Right cardiac atrium (tissue), 5 donors: ENCODE results near the gene THADA. TPM values are rescaled to one million over a fixed set of nuclear protein-coding genes. Genes with fewer than 3 reads are reported as not detected.

Experiments
- ATAC-seq, 2 donors: fragments of 200-7000 bp; cut with Tn5 transposase; one replicate each; pipeline versions ENCODE4 v1.8.0 to v1.9.1; 2020; ENCODE audit warnings: moderate library complexity in 2 of 2, mild to moderate bottlenecking in 1 of 2
- DNase-seq, 3 donors: peaks; one replicate each; pipeline ENCODE4 v3.0.0-alpha.2; 2020
- H3K27ac ChIP-seq: one replicate; pipeline ENCODE4 v1.5.1; 2013; ENCODE audit warnings: mild to moderate bottlenecking, low read length, control low read depth, moderate library complexity
- H3K27me3 ChIP-seq: one replicate; pipeline ENCODE4 v1.6.1; 2013; ENCODE audit not compliant: control insufficient read depth, insufficient read depth
- H3K4me1 ChIP-seq: one replicate; pipeline ENCODE4 v1.6.1; 2013; ENCODE audit warnings: low read length; ENCODE audit not compliant: control insufficient read depth, insufficient read depth
- H3K4me3 ChIP-seq: one replicate; pipeline ENCODE4 v1.5.1; 2013; ENCODE audit warnings: low read length, control low read depth
- H3K9me3 ChIP-seq: one replicate; pipeline ENCODE4 v1.6.1; 2013; ENCODE audit warnings: low read length; ENCODE audit not compliant: control insufficient read depth
- WGBS: extraction: QIAGEN DNeasy Blood & Tissue Kit; methylation state at CpG from one replicate; pipeline ENCODE4 v1.1.7; 2013; 5-methylcytosine and 5-hydroxymethylcytosine counted together
- intact Hi-C, 4 donors: fragments of 100-400 bp; cut with DNase I; formaldehyde crosslinking; loops; one replicate each; pipeline versions ENCODE4 v1.11.0 to v1.14.0; 2022 to 2023
- polyA plus RNA-seq: library from polyadenylated mRNA; stranded (reverse); fragments of 200-250 nt; gene quantifications from one replicate; pipeline ENCODE4 v1.2.3, GENCODE V29; 2013
- total RNA-seq, 4 donors: library from RNA; stranded (reverse); fragmentation: NEBNext Ultra II Directional; extraction: Animal tissue kit (Norgen Biotek cat#: 25700); gene quantifications; one replicate each; pipeline ENCODE4 v1.2.1, GENCODE V29; 2021
- donor health status: healthy with polysubstance abuse.
- donor health status: DM: no; HTN: yes; CAD: no.
- donor health status: DM: no; HTN: no; CAD: no.
- donor health status: DM: no; HTN: yes; CAD: no; lungs with severe emphysema.
- donor health status: DM: yes; HTN: yes; CAD: no.

Gene THADA
- total and polyA plus RNA-seq, 5 donors: 10.6 to 20.7 (median 19.8) TPM

DNA sequence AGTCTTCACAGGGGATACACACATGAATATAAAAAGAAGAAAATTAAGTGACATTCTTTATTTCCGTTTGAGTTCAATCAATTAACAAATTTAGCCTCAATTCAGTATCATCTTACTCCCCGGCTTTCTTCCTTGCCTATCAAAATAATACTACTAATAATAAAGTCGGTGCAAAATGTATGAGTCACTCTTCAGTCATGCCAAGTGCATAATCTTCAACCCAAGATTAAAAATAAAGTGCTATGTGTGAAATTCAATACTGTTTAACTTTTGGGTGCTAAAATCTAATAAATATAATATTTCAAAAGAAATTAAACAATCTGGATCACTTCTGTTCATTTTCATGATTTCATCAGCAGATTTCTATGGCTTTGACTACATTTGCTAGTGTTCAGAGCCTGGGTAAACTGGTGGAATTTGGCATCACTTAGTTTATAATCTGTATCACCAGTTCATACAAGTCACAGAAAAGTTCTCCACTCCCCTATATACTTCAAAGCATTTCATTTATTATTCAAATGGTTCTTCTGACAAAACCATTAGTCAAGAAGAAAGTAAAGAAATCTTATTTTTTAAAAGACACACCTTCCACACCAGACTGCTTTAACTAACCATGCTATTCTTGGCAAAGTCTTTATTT lies 183.6 kb downstream of the THADA start:
- intact Hi-C loops: no loop called here

DNA sequence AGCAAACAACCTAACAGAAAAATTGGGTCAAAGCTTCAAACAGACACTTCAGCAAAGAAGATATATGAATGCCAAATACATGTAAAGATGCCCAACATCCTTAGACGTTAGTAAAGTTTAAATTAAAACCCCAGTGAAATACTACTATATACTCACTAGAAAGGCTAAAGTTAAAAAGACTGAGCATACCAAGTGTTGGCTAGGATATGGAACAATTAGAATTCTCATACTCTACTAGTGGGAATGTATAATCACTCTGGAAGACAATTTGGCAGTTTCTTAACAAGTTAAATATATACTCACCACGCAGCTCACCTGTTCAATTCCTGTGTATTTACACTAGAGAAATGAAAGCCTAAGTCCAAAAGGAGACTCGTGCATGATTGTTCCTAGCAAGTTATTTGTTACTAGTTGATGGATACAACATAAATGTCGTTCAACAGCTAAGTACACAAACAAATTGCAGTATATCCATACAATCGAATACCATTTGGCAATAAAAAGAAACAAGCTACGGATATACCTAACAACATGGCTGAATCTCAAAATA lies 185.7 kb downstream of the THADA start:
- no peaks in the 10 kb centered on the region for H3K27me3 ChIP-seq
- no peaks in the 10 kb centered on the region for H3K4me1 ChIP-seq
- ATAC-seq: no peak
- H3K4me3 ChIP-seq: no peak overlapping the region
- WGBS: 95% methylated on average over 6 of the region's 6 CpGs
- no peaks in the 10 kb centered on the region for H3K9me3 ChIP-seq
- no peak for DNase-seq
- no peak overlapping the region for H3K27ac ChIP-seq
- intact Hi-C loops: no loop called here

More for the DNA sequence above, 183.6 kb downstream of the THADA start:
- Histone ChIP-seq H3K4me3 (no peak overlapping the region), H3K27me3 (no peaks in the 10 kb centered on the region), H3K27ac (no peak overlapping the region), H3K4me1 (peaks cover 4% of the 10 kb centered on the region), H3K9me3 (no peaks in the 10 kb centered on the region)
- ATAC-seq (peak; percentile 71 to 75), DNase-seq (no peak)
- WGBS: 14% methylated on average over 3 of the region's 3 CpGs

DNA sequence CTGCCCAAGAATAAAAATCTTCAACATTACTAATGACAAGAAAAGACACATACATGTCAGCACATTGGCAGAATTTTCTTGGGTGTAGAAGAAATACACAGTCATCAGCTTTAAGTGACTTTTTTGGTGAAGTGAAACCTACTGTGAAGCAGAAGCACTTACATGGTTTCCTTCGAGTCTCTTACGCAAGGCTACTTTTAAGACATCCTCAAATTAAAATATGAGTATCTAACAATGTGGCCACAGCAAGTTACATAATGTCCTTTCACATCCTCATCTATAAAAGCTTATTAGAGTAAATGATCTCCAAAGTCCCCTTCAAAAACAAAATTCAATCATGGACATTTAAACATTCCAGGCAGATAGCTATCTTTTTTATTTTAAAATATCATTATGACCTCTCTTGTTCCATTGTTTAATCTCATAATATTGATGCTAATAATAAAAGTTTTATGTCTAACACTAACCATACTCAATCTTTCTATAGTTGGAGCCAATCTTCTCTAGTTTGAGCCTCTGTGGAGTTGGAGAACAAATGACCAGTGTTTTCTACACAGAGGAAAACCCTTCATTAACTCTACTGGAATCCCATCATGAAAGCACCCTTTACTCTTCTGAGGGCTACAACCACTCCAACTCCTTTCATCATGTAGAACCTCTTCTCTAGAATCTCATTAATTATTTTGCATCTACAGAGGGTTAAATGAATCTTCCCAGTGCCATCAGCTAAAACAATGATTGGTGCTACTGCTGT lies 187.3 kb downstream of the THADA start:
- ATAC-seq: no peak

DNA sequence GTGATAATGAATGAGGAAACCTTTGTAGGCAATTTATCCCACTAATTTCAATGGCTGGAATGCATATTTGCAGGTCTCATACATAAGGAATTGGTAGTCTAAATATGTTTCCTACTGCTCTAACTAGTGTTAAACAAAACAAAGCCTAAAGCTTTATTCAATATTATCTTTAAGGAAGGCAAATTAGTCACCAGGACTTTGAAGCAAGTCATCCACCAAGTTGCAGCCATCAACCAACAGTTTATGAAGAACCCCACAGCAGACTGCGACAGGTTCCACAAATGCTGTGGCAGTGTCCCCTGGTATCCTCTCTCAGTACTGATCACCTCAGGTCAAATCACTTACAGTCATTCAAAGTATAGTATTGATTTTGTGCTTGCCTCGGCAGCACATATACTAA lies 187.9 kb downstream of the THADA start:
- no peaks in the 10 kb centered on the region for H3K9me3 ChIP-seq
- 85% methylated on average over 2 of the region's 2 CpGs for WGBS
- no peaks in the 10 kb centered on the region for H3K4me1 ChIP-seq
- no peak overlapping the region for H3K27ac ChIP-seq
- DNase-seq (no peak), ATAC-seq (no peak)
- no peak overlapping the region for H3K4me3 ChIP-seq
- intact Hi-C loops: no loop called here
- no peaks in the 10 kb centered on the region for H3K27me3 ChIP-seq

More for the DNA sequence above, 187.3 kb downstream of the THADA start:
- H3K9me3 ChIP-seq: no peaks in the 10 kb centered on the region
- WGBS: 82% methylated on average over 2 of the region's 2 CpGs
- no peaks in the 10 kb centered on the region for H3K27me3 ChIP-seq
- no peak overlapping the region for H3K27ac ChIP-seq
- H3K4me1 ChIP-seq: no peaks in the 10 kb centered on the region
- no peak for DNase-seq
- intact Hi-C loops: no loop called here
- no peak overlapping the region for H3K4me3 ChIP-seq

DNA sequence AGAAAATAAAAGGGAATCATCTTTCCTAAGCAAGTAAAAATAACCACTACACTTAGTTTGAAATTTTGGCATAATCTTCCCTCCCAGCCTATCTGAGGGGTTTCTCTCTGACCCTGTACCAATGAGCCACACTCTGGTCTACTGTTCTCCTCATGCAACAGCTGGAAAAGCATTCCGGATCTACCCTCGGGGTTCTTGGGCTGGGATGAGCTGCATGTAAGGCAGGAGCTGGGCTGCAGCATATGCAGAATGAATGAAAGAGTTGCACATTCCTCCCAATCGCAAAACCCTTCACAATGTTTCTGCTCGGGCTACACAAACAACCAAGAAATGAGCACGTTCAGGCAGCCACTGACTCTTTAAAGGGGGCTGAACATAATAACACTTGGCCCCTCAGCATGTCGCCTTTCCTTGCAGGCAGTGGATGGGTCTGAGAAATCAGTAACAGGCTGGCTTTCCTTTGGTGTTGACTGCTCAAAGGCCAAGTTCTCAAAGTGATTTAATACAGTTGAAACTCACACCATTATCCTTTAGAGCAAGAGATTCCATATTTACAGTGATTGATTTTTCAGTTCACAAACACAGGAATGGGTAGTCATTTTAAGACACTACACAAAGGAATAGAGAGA lies 189.1 kb downstream of the THADA start:
- Histone ChIP-seq H3K9me3 (no peaks in the 10 kb centered on the region), H3K4me3 (no peak overlapping the region), H3K27me3 (no peaks in the 10 kb centered on the region), H3K4me1 (no peaks in the 10 kb centered on the region), H3K27ac (no peak overlapping the region)
- DNase-seq: no peak
- ATAC-seq: no peak
- intact Hi-C loops: no loop called here
- WGBS: 73% methylated on average over 6 of the region's 6 CpGs

DNA sequence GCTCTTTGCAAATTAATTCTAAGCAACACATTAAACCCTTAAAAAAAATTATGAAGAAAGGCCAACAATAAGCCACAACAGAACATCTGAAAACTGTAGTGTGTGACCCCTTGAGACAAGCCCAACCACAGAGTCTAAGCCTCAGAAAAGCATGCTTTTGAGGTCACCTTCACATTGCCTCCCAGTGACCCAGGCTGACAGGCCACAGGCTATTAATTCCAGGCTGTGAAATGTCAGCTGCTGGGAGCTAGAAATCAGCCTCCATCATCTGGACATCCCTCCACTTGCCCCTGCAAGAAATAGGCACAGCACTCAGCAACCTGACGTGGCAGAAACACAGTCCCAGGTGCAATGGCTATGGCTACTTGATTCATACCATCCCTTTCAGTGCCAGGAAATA lies 190.0 kb downstream of the THADA start:
- Histone ChIP-seq H3K4me3 (no peak overlapping the region), H3K27me3 (no peaks in the 10 kb centered on the region), H3K9me3 (no peaks in the 10 kb centered on the region), H3K4me1 (no peaks in the 10 kb centered on the region), H3K27ac (no peak overlapping the region)
- WGBS: 87% methylated on average over 1 of the region's 1 CpG
- DNase-seq (no peak), ATAC-seq (no peak)
- intact Hi-C loops: no loop called here

DNA sequence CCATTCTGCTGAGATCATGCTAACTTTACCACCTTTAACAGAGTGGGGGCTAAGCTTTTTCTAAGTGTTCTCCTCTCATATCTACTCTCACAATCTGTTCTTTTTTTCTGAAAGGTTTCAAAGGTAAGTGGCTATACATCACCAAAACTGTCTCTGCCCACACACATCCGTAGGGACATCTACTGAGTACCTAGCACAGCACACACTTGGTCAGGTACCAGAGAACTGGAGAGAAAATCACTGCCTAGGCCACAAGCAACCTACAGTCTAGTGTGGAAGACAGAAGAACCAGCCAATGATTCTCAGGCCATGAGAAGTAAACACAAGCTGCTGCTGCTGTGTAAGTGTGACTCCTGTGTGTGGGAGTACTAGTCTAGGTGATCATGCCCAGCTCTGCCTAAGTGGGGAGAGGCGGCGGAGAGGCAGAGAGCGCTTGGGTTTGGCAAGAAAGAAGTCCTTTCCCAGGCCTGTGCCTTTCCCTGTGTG lies 193.3 kb downstream of the THADA start:
- Histone ChIP-seq H3K9me3 (no peaks in the 10 kb centered on the region), H3K4me3 (no peak overlapping the region), H3K27ac (no peak overlapping the region), H3K4me1 (no peaks in the 10 kb centered on the region), H3K27me3 (no peaks in the 10 kb centered on the region)
- no peak for DNase-seq
- 93% methylated on average over 4 of the region's 4 CpGs for WGBS
- intact Hi-C loops: no loop called here
- ATAC-seq: peak in 1 of 2 donors; percentile 26

DNA sequence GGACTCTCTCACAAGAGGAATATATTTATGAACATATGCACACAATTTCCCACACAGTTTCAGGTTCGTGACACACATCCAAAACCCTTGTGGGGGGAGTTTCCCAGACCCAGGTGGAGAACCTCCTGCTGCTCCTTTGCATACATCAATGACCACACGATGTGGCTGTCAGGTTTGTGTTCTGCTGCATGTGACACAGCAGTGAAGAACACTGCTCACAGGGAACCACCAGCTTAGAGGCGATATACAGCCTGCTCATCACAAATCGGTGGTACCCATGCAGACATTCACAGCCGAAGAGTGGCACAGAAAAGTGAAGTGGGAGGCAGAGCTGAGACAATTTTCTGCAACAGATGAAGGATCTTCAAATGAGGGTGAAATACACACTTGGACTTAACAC lies 193.8 kb downstream of the THADA start:
- H3K4me1 ChIP-seq: no peaks in the 10 kb centered on the region
- 80% methylated on average over 5 of the region's 5 CpGs for WGBS
- no peaks in the 10 kb centered on the region for H3K27me3 ChIP-seq
- no peak overlapping the region for H3K4me3 ChIP-seq
- DNase-seq: no peak
- no peak for ATAC-seq
- no peak overlapping the region for H3K27ac ChIP-seq
- intact Hi-C loops: no loop called here
- no peaks in the 10 kb centered on the region for H3K9me3 ChIP-seq

DNA sequence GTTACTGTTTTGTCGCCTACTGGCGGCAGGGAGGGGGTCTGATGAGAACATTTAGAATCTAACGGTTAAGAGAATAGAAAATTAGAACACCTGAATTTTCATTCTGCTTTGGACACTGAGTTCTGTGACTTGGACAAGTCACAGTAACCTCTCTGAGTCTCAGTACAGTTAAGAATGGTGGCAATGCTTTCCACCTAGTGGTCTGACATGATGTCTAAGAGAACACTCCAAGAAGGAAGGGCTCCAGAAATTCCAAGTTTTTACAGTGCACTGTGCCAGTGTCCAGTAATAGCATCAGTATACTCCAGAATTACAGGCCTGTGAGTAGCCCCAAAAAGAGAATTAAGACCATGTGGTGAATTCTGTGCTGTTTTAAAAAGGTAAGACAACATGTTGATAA lies 195.3 kb downstream of the THADA start:
- no peak for DNase-seq
- Histone ChIP-seq H3K27me3 (no peaks in the 10 kb centered on the region), H3K4me1 (no peaks in the 10 kb centered on the region), H3K9me3 (no peaks in the 10 kb centered on the region), H3K4me3 (no peak overlapping the region), H3K27ac (no peak overlapping the region)
- intact Hi-C loops: no loop called here
- WGBS: 98% methylated on average over 3 of the region's 3 CpGs
- no peak for ATAC-seq

DNA sequence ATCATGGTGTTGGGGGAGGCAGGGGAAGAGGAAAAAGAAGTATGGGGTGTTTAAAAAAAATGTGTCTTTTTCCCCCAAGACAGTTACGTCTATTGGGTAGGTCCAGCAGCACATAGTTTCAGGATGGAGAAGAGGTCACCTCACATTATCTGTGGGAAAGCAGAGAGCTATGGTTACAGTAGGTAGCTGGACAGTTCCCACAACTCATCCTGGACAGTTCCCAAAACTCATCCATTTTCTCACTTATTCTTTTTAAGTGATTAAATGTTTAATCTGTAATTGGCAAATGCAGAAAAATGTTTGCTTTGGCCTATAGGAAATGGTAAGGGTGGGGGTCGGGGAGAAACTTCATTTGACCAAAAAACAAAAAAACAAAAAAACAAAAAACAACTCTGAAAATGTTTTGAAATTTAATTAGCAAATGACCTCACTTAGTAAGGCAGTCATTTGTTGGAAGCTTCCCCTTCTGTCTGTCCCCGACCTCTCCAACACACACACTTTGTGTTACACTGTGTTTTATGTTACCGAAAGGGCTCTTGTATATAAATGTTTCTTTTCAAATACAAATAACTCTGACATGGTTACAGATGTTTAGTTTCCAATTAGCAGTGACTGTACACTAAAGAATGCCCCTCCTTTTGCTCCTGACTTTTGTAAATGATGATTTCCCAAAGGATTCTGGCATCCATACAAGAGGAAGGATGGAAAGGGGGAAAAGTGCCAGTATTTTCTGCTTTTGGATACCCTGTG lies 196.1 kb downstream of the THADA start:
- H3K9me3 ChIP-seq: no peaks in the 10 kb centered on the region
- H3K4me1 ChIP-seq: no peaks in the 10 kb centered on the region
- H3K27ac ChIP-seq: no peak overlapping the region
- DNase-seq (no peak), ATAC-seq (peak; percentile 30 to 39)
- intact Hi-C loops: no loop called here
- no peaks in the 10 kb centered on the region for H3K27me3 ChIP-seq
- no peak overlapping the region for H3K4me3 ChIP-seq
- 37% methylated on average over 4 of the region's 4 CpGs for WGBS
